Medulla oblongata (tissue), 1 donor: Measurements from ENCODE around the gene TRPV3.

ENCODE experiments used
- DNase-seq: peaks from one replicate; pipeline ENCODE4 v3.0.0-alpha.2; 2015; ENCODE audit errors: extremely low spot score

Gene TRPV3

DNA sequence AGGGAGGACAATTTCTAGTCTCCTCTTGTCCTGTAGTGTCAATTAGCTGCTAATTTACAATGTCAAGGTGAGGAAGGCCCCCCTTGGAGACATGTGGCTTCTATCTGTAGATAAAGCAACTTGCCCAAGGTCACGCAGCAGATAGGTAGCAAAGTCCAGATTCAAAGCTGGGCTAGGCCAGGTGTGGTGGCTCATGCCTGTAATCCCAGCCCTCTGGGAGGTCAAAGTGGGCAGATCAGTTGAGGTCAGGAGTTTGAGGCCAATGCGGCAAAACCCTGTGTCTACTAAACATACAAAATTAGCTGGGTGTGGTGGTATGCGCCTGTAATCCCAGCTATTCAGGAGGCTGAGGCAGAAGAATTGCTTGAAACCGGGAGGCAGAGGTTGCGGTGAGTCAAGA lies 11.1 kb downstream of the TRPV3 start:
- no peak for DNase-seq

DNA sequence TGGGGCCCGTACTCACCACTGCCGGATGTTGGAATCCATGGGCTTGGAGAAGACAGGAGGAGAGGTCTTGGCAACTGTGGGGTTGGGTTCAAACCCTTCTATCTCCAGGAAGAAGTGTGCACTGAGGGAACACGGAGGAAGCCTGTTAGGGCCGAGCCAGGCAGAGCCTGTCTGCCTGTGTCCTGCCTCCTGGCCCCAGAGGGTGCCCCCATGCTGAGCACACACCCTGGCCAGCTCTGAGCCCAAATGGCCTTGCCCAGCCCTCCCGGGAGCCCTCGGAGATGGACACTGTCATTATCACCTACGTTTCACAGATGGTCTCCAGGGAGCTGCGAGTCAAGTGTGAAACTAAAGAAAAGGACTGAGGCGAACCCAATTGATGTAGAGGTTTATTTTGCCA lies 12.5 kb downstream of the TRPV3 start:
- no peak for DNase-seq

DNA sequence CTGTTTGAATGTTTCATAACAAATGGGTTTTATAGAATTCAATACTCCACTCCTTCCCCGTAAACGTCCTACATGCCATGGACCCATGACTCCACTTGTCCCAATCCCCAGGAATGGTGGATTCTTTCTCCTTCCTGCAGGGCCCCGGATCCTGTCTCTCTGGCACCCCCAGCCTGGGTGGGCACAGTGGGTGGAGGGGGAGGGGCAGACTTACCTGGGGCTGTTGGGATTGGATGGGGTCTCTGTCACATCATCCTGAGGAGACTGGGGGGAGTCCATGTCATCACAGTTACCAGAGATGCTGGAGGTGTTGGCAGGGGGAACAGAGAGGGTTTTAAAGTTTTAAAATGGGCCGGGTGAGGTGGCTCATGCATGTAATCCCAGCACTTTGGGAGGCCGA lies 13.2 kb downstream of the TRPV3 start:
- no peak for DNase-seq

DNA sequence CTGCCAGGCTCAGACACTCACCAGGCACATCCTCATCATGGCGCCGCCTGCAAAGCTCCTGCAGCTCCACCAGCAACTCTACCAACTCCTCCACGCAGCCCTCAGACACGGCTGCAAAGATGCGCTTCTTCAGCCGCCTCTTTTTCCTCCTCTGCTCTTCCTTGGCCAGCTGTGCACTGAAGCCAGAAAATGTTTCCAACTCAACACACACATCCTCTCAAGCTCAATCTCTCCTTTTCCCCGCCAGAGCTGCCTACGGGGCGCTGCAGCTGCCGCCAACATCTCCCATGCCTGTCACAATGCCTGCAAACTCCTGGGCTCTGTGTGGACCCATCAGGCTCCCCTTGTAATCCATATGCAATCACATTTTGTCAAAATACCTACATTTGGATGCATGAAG lies 14.2 kb downstream of the TRPV3 start:
- no peak for DNase-seq

DNA sequence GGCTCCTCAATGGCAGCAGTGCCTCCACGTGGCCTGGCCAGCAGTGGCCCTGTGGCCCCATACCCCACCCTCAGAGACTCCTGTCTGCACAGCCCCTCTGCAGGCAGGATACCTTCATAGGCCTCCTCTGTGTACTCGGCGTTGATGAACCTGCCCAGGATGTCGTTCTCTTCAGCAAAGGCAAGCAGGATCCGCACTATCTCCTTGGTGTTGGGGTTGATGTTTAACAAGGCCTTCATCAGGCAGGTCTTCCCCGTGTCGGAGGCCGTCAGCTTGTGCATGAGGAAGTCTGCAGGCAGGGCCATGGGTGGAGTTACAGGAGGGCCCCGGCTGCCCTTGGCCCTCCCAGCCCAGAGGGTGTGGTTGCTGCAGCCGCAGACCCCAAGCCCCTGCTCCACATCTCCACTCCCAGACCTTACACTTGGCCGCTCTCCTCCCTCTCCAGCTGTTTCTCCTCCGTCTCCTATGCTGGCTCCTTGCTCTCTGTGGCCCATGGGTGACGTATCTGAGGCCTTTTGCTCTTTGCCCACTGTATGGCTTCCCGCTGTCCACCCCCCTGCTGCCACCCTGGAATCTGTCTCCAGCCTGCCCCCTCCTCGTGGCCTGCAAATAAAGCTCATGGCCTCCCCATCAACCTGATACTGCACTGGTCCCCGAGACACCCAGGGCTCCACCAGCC lies 15.1 kb downstream of the TRPV3 start:
- no peak for DNase-seq

DNA sequence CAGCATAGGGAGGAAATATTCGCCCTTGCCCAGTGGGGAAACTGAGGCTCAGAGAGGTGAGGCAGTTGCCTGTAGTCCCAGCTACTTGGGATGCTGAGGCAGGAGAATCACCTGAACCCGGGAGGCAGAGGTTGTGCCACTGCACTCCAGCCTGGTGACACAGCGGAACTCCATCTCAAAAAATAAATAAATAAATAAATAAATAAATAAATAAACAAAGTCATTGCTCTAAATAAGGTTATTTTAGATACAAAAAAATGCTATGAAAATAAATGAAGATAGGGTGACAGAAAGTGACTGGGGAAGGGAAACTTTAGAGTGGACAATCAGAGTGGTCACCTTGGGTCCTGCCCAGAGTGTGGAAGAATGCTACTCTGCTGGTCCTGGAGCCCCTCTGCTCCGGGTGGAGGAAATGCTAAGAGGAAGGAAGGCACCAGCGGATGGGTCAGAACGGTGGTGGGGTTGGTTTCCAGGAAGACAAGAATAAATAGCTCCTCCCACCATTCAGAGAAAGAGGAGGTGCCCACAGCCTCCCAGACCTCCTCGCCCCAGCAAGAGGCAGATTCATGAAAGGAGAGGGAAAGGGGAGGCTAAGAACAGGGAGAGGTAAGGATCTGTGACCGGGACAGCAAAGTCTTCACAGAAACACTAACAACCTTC lies 17.6 kb downstream of the TRPV3 start:
- DNase-seq = no peak

DNA sequence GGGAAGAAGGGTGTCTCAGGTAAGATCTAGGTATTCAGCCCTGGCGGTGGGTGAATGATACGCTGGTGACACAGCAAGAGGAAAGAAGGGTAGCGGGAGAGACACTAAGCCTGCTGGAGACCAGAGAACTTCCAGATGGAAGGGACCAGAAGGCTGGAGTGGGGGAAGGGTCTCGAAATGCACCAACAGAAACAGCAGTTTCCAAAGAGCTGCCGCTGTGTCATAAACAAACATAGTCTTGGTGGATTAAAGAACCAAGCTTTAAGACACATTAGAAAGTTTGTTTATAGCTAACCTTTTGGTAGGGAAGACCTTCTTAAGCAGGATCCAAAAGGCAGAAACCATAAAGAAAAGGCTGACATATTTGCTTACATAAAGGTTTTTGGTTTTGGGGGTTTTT lies 20.9 kb downstream of the TRPV3 start:
- no peak for DNase-seq

DNA sequence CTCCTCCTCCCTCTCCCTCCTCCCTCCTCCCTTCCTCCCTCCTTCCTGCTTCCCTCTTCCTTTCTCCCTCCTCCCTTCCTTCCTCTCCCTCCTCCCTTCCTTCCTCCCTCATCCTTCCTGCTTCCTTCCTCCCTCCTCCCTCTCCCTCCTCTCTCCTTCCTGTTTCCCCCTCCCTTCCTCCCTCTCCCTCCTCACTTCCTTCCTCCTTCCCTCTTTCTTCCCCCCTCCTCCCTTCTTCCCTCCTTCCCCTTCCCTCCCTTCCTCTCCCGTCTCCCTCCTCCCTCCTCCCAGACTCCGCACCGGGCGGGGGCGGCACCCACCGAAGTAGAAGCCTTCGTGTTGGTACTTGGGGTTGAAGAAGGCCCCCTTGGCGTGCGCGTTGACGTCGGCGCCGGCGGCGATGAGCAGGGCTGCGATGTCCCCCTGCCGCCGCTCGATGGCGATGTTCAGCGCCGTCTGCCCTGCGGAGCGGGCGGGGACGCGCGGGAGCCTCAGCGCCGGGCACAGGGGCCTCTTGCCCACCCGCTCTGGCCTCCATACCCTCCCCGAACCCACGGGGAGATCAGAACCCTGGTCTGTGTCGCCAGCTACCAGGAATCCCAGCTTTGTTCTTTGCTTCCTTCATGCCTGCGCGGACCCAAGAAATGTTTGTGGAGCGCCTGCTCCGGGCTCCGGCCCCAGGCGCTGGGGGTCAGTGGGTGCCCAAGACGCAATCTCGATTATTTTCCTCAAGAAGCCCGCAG lies 22.2 kb downstream of the TRPV3 start:
- DNase-seq = peak; percentile 81

DNA sequence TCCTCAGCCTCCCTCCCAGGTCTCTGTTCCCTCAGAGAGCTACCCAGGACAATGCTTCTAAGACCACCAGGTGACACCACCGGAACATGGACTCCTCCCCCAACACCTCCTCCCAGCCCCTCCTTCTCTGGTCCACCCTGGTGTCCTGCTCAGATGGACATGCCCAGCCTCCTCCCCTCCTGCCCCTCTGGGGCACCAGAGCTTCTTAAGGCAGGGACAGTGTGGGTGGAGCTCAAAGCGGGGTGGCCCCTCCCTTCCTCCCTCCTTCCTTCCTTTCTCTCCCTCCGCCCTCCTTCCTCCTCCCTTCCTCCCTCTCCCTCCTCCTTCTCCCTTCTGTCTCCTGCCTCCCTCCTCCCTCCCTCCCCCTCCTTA lies 22.7 kb downstream of the TRPV3 start:
- peak; percentile 75 for DNase-seq

DNA sequence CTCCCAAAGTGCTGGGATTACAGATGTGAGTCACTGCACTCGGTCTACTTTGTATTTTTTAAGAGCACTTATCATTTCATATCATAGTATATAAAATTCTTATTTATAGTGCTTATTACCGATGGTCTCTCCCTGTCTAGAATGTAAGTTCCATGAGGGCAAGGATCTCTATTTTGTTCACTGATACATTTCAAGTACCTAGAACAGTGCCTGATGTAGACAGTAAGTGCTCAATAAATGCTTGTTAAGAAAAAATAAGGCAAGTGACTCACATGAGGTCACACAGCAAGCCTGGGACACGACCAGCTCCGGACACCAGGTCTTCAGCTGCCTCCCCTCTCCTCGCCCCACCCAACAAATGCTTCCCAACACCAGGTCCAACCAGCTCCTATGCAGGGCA lies 23.9 kb downstream of the TRPV3 start:
- no peak for DNase-seq

DNA sequence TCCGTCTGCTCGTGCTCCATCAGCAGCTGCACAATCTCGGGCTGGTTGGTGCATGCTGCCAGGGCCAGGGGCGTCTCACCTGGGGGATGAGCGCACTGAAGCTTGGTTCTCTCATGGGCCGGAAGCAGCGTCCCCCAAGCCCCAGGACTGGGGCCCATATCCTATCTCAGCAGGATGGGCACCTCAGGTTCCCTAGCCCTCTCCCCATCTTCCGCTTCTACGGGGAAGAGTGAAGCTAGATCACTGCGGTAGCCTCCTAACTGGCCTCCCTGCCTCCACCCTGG lies 24.8 kb downstream of the TRPV3 start:
- DNase-seq = no peak

DNA sequence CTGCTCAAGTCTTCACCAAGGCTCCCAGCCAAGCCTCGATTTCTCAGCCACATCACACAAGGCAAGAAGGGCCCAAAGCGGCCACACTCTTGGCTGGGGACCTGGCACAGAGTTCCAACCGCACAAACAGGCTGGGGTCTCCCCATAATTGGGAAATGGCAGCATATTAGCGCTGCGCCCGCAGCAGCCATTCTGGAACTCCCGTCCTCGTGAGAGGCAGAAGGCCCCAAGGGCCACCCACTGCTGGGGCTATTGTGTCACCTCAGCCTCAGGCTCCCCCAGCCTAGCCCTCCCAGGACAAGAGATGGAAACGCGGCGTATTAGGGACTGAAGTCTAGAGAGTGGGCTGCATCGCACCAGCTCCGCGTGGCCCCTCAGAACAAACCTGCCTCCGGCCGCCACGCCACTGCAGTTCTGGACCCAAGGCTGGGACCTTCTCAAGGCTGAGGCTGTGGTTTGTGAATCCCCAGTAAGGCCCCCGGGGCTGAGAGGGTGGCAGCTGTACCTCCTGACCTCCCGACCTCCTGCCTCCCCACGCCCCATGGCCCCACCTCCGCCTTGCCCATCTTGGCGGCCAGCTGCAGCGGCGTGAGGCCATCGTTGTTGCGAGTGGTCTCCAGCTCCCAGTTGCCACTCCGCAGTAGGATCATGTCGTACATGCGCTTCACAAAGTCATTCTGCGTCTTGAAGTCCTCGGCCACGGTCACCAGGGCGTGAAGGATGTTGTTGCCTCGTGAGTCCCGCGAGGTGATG lies 25.3 kb downstream of the TRPV3 start:
- no peak for DNase-seq

DNA sequence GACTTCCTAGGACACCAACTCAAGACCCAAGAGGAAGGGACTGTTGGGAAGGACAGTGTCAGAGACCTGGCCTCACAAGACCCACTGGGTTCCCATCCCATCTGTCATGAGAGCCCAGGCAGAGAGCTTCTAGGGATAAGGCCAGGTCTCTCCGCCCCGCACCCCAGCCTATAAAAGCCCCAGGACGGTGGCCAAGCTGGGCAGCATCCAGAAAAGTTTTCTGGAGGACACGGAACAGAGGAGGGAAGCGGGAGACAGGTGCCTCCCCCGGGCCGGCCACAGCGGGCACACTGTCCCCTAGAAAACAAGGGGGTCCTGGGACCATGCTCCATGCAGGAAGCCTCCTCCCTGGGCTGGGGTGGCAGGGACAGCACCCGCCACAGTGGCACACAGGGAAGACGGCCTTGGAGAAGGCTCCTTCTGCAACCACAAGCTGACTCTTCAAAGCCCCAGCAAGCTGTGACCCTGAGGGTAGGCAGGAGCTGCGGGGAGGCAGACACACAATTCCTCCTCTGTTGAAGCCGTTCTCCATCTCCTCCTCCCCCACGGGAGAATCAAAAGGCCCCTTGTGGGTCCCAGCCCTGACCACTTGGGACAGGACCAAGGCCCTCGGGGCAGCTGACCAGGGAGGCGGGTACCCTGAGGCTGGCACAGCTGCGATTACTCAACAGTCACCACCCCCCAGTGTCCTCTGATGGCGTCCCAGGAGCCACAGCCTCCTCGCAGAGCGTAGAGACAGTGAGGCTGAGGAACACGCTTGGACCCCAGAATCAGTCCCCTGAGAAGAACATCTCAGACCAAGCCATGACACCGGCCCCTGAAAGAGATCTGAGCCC lies 26.1 kb downstream of the TRPV3 start:
- peak; percentile 98 for DNase-seq

DNA sequence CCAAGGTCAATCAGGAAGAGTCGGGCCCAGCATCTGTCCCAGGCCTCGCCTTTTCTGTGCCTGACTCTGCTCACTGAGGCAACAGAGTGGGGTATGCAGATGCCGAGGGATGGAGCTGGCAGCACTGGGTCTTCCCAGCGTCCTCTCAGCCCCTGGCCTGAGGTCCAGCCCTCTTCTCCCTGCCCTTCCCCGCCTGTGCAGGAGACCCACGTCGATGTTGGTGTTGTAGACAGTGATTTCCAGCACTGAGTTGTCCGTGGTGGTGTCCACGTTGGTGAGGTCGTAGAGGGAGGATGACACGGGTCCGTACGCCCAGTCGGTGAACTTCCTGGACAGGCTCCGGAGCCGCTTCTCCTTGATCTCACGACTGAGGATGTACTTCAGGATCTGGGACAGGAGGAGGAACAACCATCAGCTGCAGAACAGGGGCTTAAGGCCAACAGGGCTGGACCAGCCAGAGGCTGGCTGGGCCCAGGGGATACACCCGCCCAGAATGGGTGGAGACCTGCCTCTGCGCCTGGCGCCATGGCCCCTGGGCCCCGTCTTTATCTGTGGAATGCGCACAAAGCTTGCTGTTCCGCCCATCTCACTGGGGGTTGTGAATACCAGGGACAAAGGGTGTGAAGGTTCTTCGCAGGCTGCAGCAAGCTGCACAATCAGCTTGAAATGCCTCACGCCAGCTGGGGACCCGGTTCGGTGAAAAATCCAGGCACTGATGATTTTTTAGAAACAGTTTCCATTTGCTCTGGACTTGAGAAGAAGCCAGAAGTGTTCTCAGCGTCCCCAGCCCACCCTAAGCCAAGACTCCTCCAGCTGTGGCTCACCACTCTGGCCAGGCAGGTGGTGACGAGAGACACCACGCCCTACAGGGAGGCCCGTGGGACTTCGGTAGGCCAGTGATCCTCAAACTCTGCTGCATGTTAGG lies 27.5 kb downstream of the TRPV3 start:
- DNase-seq = peak; percentile 69

DNA sequence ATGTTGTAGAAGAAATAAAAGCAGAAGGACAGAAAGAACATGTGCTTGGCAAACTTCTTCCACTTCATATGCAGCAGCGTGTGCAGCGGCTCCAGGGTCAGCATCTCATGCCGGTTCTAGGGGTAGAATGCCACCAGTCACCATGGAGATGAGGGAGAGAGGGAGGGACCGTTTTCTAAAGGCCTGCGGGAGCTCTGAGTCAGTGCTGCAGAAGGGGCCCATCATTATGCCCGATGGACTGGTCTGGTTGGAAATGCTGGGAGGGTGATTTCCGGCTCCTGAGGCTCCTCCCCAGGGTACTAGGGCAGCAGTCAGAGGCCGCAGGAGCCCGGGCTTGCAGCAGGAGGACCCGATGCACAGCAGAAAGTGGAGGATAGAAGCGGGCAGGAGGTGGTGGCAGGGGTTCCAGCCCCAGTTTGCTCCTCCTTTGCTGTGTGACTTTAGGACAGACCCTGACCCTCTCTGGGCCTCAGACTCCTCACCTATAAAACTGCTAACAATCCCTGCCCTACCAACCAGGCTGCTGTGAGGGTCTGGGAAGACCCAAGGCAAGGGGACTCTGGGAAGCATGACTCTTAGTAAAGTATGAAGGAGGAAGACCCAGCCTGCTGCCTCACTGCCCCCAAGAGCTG lies 28.6 kb downstream of the TRPV3 start:
- DNase-seq = no peak

DNA sequence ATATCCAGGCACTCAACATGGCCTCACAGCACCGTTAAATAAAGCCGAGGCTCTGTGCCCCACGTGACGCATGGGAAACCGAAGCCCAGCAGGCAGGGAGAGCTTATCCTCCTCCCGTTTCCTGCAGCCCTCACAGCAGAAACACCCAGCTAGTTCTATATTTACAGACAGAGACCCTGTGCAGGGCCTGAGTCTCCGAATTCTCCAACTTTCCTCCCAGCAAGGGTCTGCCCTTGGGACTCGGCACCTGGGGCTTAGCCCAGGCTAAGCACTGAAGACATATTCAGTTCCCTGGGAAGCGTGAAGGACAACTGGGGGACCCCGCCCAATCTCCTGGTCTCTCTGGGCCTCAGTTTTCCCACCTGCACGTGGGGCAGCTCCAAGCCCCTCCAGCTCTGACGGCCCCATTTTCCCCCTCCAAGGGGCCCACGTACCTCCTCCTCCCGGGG lies 29.2 kb downstream of the TRPV3 start:
- no peak for DNase-seq

DNA sequence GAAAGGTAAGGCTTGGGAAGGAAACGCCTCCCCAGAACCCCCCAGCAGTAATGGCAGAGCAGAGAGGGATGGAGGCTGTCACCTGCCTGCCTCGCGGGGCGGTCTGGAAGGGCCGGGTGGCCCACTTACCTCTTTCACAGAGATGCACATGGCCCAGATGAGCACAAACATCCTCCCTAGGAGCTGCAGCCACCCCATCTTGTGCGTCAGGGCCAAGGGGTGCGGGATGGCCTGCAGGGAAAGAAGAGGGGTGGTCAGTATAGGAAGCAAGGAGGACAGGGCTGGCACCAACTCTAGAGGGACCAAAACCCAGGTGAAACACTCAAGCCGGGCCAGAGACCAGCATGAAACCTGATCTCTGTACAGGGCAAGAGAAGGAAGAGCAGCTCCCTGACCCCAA lies 29.7 kb downstream of the TRPV3 start:
- DNase-seq = no peak

DNA sequence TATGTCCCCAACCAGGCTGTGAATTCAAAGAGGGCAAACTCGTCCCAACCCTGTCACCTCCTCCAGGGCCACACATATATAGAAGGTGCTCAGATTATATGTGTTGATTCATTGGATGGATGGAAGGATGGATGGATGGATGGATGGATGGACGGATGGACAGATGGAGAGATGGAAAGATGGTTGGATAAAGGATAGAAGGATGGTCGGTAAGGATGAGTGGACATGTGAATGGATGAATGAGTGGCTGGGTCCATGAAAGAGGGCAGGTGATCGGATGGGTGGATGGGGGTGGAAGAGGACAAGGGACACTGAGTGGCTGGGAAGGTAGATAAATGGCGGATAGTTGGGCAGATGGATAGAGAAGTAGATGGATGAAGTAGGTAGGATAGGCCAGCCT lies 30.1 kb downstream of the TRPV3 start:
- DNase-seq = no peak

DNA sequence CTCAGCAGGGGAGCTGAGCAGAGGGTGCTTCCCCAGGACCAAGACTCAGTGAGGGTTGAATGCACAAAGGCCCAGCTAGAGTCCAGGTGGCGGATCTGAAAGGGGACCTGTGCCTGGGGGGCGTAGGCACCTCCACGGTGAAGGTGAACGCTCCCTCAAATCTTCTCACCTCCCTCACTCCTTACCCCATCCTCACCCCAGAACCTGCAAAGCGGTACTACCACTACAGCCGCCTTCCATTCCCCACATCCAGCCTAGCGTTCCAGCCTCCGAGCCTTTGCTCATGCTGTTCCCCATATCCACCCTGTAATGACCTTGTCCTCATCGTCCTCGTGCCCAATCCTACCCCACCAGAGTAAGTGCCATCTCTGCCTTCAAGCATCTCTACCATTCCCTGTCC lies 30.6 kb downstream of the TRPV3 start:
- no peak for DNase-seq

DNA sequence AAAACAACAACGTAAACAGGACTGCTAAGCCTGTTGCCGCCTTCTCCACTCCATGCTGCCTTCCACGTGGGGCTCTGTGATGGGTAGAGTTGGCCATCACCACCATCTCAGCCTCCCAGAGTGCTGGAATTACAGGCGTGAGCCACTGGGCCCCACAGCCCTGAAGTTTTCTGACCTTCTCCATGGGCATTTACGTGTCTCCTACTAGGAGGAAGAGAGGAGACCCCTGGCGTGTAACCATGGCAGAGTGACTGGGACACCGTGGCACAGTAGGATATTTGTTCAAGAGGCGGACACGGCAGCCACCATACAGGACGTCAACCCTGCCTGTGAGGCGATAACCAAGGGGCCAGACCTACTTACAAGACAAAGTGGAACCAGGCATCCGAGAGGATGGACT lies 31.1 kb downstream of the TRPV3 start:
- no peak for DNase-seq
